NCI-H510A treated with DMSO at 0.1 percent for 48 hours (cell line): ENCODE results near the gene IFI16.

Experiments
- DNase-seq: peaks from one replicate; lab custom pipeline; 2025; lab: John Stamatoyannopoulos, UW

The IFI16 gene

GRCh38 chr1:159066108-159066507 lies 56.4 kb downstream of the IFI16 start:
- DNase-seq: no peak

GRCh38 chr1:159067699-159068621 lies 58.3 kb downstream of the IFI16 start:
- no peak for DNase-seq

GRCh38 chr1:159068886-159069285 lies 59.2 kb downstream of the IFI16 start:
- DNase-seq: no peak

GRCh38 chr1:159071970-159072582 lies 62.4 kb downstream of the IFI16 start:
- DNase-seq: peak; percentile 68

- no peak for DNase-seq
Measured at GRCh38 chr1:159076438-159077119, 66.9 kb downstream of the IFI16 start, which contains the start of gene AIM2. TSS of gene AIM2 (minus strand) at chr1:159076766. CDS start at chr1:159073499, 3,267 bp downstream.

DNA sequence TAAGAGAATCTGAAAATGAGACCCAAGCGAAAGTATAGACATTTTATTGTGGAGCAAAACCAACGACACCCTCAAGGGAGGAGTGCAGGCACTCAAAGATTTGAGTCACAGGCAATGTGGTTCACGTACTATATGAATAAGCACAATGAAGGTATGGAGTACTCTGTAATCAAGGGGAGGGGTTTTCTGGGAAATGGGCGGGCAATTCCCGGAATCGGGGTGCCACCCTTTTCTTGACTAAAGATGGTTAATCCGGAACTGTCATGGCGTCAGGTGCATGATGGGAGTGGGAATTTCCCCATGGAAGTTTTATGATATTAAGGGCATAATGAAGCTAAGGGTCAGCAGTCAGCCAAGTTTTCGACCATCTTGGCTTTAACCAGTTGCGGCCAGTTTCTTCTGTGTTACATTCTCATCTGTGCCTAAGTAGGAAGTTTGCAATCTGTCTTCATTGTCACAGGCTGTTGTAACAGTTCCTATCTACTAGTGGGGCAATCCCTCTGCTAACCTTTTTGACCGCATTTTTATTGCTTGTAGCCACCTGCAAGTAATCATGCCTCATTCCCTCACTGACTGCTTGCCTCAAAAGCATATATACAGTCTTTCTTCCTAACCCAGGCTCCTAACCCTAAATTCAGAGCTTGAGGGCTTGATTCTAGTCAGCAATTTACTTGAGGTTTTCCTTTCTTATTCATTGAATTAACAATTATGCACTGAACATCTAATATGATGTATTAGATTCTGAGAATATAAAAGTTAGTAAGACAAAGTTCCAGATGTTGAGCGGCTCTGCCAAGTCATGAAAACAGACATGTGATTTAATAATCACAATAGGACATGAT lies 67.6 kb downstream of the IFI16 start:
- DNase-seq: no peak

DNA sequence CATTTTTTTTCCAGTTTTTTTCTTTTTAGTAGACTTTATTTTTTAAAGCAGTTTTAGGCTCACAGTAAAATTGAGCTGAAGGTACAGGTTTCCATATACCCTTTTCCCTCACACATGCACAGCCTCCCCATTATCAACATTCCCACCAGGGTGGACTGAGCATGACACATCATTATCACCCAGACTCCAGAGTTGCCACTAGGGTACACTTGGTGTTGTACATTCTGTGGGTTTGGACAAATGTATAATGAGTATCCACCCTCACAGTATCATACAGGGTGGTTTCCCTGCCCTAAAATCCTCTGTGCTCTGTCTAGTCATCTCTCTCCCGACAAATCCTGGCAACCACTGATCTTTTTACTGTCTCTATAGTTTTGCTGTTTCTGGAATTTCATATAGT lies 69.8 kb downstream of the IFI16 start:
- no peak for DNase-seq

- no peak for DNase-seq
Measured at GRCh38 chr1:159081626-159082025, 71.9 kb downstream of the IFI16 start.

DNA sequence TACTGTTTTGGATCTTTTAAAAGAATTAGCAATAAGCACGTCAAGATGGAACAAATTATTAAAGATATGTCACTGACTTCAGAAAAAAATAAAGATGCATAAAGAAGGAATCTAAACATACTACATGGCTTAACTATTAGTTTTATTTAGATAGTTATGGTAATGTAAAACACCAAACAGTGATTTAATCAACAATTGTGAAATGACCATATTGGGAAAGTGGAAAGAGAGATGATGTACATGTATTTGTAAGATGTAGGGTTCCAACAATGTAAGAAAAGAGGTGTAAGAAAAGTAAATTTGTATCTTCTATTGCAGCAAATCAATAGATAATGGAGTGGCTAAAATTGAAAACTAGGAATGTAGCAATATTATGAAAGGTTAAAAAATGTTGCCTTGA lies 73.3 kb downstream of the IFI16 start:
- no peak for DNase-seq

- no peak for DNase-seq
Measured at GRCh38 chr1:159084152-159084551, 74.4 kb downstream of the IFI16 start.

- no peak for DNase-seq
Measured at GRCh38 chr1:159084867-159085266, 75.2 kb downstream of the IFI16 start.

DNA sequence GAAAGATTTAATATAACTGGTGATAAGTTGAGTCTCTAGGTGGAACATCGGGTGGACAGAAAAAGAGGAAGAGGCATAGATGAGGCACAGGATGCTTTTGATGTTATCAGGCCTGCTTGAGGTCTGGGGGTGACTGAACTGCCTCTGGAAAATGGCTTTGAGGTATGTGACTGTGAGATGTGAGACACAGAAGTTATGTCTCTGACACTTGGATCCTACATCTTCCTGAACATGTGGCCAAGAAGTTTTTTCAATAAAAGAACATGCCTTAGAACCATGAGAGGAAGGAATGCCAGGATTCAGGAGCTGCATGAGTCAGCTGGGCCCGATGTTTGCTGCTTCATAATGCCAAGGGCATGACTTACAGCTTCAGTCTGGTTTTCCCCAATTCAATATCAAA lies 78.3 kb downstream of the IFI16 start:
- no peak for DNase-seq

DNA sequence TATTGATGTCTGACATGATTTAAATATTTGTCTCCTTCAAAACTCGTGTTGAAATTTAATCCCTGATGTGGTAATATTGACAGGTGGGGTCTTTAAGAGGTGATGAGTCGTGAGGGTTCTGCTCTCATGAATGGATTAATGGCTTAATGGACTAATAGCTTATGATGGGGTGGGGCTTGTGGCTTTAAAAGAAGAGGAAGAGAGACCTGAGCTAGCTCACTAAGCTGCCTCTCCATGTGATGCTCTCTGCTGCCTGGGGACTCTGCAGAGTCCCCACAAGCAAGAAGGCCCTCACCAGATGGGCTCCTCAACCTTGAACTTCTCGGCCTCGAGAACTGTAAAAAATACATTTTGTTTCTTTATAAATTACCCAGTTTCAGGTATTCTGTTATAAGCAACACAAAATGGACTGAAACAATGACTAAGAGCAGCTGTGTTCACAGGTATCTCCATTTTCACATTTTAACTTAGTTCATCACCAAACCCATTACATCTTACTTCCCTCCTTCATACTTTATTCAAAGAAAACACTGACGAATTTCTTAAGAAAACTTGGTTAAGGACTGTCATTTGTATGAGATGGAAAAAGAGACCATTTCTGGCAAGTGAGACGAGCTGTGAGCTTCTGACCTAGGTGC lies 79.0 kb downstream of the IFI16 start:
- DNase-seq: no peak

DNA sequence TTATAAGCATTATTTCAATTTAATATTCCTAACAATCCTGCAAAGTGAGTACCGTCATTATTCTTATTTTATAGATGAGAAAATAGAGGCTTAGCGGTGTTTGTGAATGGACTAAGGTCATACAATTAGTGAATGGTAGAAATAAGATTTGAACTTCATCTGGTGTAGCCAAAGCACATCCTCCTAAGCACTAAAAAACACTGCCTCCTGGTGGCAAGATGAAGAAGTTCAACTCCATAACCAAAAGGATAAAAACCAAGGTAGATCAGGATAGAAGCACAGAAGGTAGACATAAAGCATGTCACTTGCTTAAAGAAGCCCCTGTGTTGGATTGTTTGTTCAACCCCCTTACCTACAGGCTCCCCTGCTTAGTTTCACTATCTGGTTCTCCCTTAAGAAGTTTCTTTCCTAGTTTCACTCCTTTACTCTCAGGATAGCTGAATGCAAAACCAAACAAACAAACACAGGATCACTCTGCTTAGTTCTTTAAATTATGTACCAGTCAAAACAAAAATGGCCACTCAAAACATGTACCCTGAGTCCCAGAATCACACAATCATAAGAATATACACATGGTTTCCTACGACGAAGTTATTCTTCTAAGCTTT lies 79.6 kb downstream of the IFI16 start:
- DNase-seq: peak; percentile 13

DNA sequence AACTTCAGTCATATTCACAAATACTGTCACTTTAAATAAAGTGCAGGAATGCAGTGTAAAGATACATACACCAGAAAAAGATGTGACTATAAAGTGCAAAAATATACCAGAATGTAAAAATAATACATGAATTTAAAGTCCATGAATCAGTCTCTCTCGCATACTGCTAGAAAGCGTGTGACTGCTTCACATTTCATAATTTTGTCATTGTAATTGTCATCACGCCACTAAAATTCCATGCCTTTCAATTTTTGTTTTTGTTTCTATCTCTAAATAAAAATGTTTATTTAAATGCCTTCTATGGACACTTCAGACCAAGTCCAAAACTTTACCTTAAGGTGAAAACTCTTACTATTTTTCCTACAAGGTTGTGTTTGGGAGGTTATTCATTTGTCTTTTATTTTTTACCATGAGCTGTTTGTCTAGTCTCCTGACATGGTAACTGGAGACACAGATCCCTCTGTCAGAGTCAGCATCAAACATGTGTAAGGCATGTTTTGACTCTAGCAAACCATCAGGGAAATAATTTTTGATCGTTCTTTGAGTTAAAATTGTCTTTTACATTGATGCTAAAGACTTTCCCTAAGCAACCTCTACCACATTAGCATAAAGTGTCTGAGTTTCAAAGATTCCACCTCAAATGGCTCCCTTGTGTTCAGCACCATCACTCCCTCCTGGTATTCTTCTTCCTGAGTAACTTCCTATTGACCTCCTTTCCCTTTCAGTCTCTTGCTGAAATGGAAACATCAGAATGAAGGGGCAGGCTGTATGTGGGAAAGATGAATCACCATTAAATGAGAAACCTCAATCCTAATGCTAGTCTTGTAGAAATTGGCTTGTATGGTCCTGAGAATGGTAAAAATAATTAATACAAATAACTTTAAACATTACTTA lies 80.8 kb downstream of the IFI16 start:
- DNase-seq: no peak

DNA sequence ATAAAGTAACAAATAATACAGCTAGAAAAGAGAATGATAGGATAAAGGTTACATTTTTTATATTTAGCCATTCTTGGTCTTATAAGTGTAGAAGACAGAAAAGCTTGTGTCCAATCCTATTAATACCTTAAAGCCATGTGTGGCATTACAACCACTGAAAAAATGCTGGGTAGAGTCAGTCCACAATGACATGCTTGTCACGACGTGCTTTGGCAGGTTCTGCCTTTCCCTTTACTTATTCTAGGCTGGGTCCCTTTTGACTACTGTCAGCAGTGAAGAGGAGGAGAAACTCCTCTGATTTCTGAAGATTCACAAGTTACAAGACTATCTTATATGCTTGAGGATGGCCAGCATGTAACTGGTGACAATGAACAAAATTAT lies 81.5 kb downstream of the IFI16 start:
- no peak for DNase-seq

GRCh38 chr1:159091607-159092031 lies 81.9 kb downstream of the IFI16 start:
- no peak for DNase-seq

- no peak for DNase-seq
Measured at GRCh38 chr1:159092036-159092760, 82.5 kb downstream of the IFI16 start.

DNA sequence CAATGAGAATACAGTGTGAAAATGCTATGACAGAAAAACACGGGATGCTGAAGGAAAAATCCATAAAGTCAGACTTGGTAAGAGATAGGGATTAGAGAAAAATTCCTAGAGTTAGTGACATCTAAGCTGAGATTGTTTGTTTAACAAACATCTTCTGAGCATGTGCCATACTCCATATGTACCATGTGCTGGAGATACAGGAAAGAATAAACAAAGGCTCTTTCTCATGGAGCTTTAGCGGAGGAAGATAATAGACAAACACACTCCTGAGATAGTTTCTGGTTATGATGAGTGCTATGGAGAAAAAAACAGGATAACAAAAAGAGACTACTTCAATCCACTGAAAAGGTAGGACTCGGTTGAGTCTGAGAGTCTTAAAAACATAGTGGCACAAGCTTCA lies 88.9 kb downstream of the IFI16 start:
- no peak for DNase-seq
